ENCODE measurements around the gene HADHA. TPM values are rescaled to one million over a fixed set of nuclear protein-coding genes. Genes with fewer than 3 reads are reported as not detected.

HADHA gene
- total RNA-seq, 1 donor from 2014 or later = 115 TPM

GRCh38 chr2:26255759-26256384, 11.4 kb upstream of the HADHA start:
- no peaks in the 10 kb centered on the region for H3K27me3 ChIP-seq (ENCODE audit: control insufficient read depth, insufficient read depth, low read length)
- no peak for DNase-seq (ENCODE audit: low read depth)
- no peaks in the 10 kb centered on the region for H3K36me3 ChIP-seq (ENCODE audit: control insufficient read depth, insufficient read depth, low read length)
- no peak overlapping the region for H3K4me3 ChIP-seq (ENCODE audit: low read depth, low read length)
- TF ChIP-seq CTCF (IDR thresholded peaks at IDR 0.05; ENCODE audit: insufficient read depth, low read length, poor library complexity, severe bottlenecking) = no peak

GRCh38 chr2:26251893-26252292, 7.5 kb upstream of the HADHA start:
- Histone ChIP-seq H3K4me3 (ENCODE audit: low read depth, low read length) (no peak overlapping the region), H3K27me3 (ENCODE audit: control insufficient read depth, insufficient read depth, low read length) (no peaks in the 10 kb centered on the region), H3K36me3 (ENCODE audit: control insufficient read depth, insufficient read depth, low read length) (no peaks in the 10 kb centered on the region)
- TF ChIP-seq CTCF (IDR thresholded peaks at IDR 0.05; ENCODE audit: insufficient read depth, low read length, poor library complexity, severe bottlenecking) = no peak
- DNase-seq (ENCODE audit: low read depth) = no peak

GRCh38 chr2:26249625-26250024, 5.2 kb upstream of the HADHA start:
- no peak for TF ChIP-seq CTCF (IDR thresholded peaks at IDR 0.05; ENCODE audit: insufficient read depth, low read length, poor library complexity, severe bottlenecking)
- Histone ChIP-seq H3K4me3 (ENCODE audit: low read depth, low read length) (no peak overlapping the region), H3K27me3 (ENCODE audit: control insufficient read depth, insufficient read depth, low read length) (no peaks in the 10 kb centered on the region), H3K36me3 (ENCODE audit: control insufficient read depth, insufficient read depth, low read length) (no peaks in the 10 kb centered on the region)
- DNase-seq (ENCODE audit: low read depth) = no peak

- DNase-seq (ENCODE audit: low read depth) = no peak
- no peak for TF ChIP-seq CTCF (IDR thresholded peaks at IDR 0.05; ENCODE audit: insufficient read depth, low read length, poor library complexity, severe bottlenecking)
- Histone ChIP-seq H3K27me3 (ENCODE audit: control insufficient read depth, insufficient read depth, low read length) (no peaks in the 10 kb centered on the region), H3K36me3 (ENCODE audit: control insufficient read depth, insufficient read depth, low read length) (no peaks in the 10 kb centered on the region), H3K4me3 (ENCODE audit: low read depth, low read length) (no peak overlapping the region)
Measured at GRCh38 chr2:26246818-26247217, 2.4 kb upstream of the HADHA start.

GRCh38 chr2:26245810-26246209, 1.4 kb upstream of the HADHA start:
- TF ChIP-seq CTCF (IDR thresholded peaks at IDR 0.05; ENCODE audit: insufficient read depth, low read length, poor library complexity, severe bottlenecking) = no peak
- DNase-seq (ENCODE audit: low read depth) = no peak
- H3K27me3 ChIP-seq (ENCODE audit: control insufficient read depth, insufficient read depth, low read length) = no peaks in the 10 kb centered on the region
- no peaks in the 10 kb centered on the region for H3K36me3 ChIP-seq (ENCODE audit: control insufficient read depth, insufficient read depth, low read length)
- peak overlapping the region; percentile 88 for H3K4me3 ChIP-seq (ENCODE audit: low read depth, low read length)

- Histone ChIP-seq H3K36me3 (ENCODE audit: control insufficient read depth, insufficient read depth, low read length) (no peaks in the 10 kb centered on the region), H3K4me3 (ENCODE audit: low read depth, low read length) (peak overlapping the region; percentile 88), H3K27me3 (ENCODE audit: control insufficient read depth, insufficient read depth, low read length) (no peaks in the 10 kb centered on the region)
- DNase-seq (ENCODE audit: low read depth) = no peak
- TF ChIP-seq CTCF (IDR thresholded peaks at IDR 0.05; ENCODE audit: insufficient read depth, low read length, poor library complexity, severe bottlenecking) = no peak
Measured at GRCh38 chr2:26245231-26245732, 850 bp upstream of the HADHA start.

Measured in kidney epithelial cell (primary cell).